Measurements from ENCODE around the gene PCDH9. TPM values are rescaled to one million over a fixed set of nuclear protein-coding genes. Genes with fewer than 3 reads are reported as not detected.

Gene PCDH9
- total and polyA plus RNA-seq, 2 experiments from 2014 or later: 0.56 to 0.76 TPM

DNA sequence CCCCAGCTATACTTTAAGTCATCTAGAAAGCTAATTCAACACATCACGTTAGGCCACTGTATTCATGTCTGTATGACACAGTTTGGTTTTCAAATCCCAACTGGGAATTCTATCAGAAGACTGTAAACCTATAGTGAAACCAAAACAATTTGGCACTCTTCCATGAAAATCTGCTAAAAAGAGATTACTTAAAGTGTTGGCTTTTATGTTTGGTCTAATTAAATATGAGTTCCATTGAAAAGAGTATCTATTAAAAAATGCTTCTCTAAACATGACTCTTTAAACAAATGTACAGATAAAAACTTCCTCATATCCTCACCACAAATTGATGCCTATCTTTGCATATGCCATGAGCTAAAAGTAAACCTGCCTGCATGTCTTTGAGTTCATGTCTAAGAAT, 25.4 kb downstream of the PCDH9 start:
- Histone ChIP-seq H3K9ac (no peak overlapping the region), H3K36me3 (ENCODE audit: low read depth) (no peaks in the 10 kb centered on the region), H3K4me1 (ENCODE audit: insufficient read depth) (no peaks in the 10 kb centered on the region), H3K9me3 (ENCODE audit: low read depth) (no peaks in the 10 kb centered on the region), H4K20me1 (ENCODE audit: insufficient read depth) (no peaks in the 10 kb centered on the region), H2AFZ (no peak overlapping the region), H3K4me2 (ENCODE audit: unreplicated experiment) (no peak overlapping the region), H3K27ac (no peak overlapping the region), H3F3A (ENCODE audit: insufficient read depth) (no peaks in the 10 kb centered on the region), H3K27me3 (replicated peaks; ENCODE audit: insufficient read depth) (no peaks in the 10 kb centered on the region), H3K4me3 (no peak overlapping the region), H3K79me2 (ENCODE audit: insufficient read depth) (no peaks in the 10 kb centered on the region), H3K9me2 (ENCODE audit: insufficient read depth) (no peaks in the 10 kb centered on the region)
- in situ Hi-C loops (cut with MboI): no loop called here
- DNase-seq: no peak
- TF ChIP-seq EZH2phosphoT487 (IDR thresholded peaks at IDR 0.05; ENCODE audit: insufficient read depth, low read depth) (no peak), EZH2 (IDR thresholded peaks at IDR 0.05; ENCODE audit: insufficient read depth, poor library complexity, severe bottlenecking) (no peak)
- WGBS, 2 experiments (ENCODE audit: low coverage in 1 of 2, low lambda C conversion rate in 2 of 2, missing lambda C conversion rate in 2 of 2): 13 to 14% methylated on average over 1 of the region's 1 CpG

DNA sequence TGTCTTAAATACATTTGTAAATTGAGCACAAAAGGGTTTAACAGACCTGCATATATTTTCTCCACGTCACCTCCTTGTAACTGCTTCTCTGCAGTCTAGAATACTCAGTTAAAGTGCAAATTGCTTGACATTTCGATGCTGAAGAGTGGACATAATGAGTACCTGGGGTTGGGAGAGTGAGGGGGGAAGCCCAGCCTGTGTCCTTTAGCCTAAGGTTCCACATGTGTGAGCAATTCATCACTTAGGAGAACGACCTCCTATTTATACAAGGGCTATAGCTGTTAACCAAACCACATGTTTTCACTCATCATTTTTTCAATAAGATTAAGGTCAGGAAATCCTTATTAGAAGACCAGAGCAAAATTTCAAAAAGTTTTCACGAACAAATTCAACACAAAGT, 29.5 kb downstream of the PCDH9 start:
- Histone ChIP-seq H3K4me2 (ENCODE audit: unreplicated experiment) (no peak overlapping the region), H3K4me3 (no peak overlapping the region), H3K9me2 (ENCODE audit: insufficient read depth) (no peaks in the 10 kb centered on the region), H3F3A (ENCODE audit: insufficient read depth) (no peaks in the 10 kb centered on the region), H3K4me1 (ENCODE audit: insufficient read depth) (no peaks in the 10 kb centered on the region), H3K9me3 (ENCODE audit: low read depth) (no peaks in the 10 kb centered on the region), H3K9ac (no peak overlapping the region), H2AFZ (no peak overlapping the region), H4K20me1 (ENCODE audit: insufficient read depth) (no peaks in the 10 kb centered on the region), H3K27me3 (replicated peaks; ENCODE audit: insufficient read depth) (no peaks in the 10 kb centered on the region), H3K36me3 (ENCODE audit: low read depth) (no peaks in the 10 kb centered on the region), H3K79me2 (ENCODE audit: insufficient read depth) (no peaks in the 10 kb centered on the region), H3K27ac (no peak overlapping the region)
- no peak for DNase-seq
- TF ChIP-seq EZH2phosphoT487 (IDR thresholded peaks at IDR 0.05; ENCODE audit: insufficient read depth, low read depth): no peak
- TF ChIP-seq EZH2 (IDR thresholded peaks at IDR 0.05; ENCODE audit: insufficient read depth, poor library complexity, severe bottlenecking): no peak
- WGBS, 2 experiments (ENCODE audit: low coverage in 1 of 2, low lambda C conversion rate in 2 of 2, missing lambda C conversion rate in 2 of 2): 10 to 16% methylated on average over 4 of the region's 4 CpGs
- in situ Hi-C loops (cut with MboI): no loop called here

DNA sequence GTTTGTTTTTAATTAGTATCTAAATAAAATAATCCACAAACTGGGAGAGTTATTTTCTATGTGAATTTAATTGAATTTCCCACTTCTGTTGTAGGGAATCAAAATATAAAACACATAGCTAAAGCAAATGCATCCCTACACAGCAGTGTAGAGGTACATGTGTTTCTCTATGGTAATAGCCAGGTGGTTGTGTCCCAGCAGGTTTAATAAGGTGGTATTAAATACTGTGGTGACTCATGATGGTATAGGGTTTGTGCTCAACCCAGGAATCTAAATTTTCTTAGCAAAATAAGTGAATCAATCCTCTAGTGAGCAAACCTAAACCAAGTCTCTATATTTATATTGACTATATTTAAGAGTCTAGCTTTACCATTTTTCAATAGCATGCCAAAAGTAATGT, 30.0 kb downstream of the PCDH9 start:
- Histone ChIP-seq H4K20me1 (ENCODE audit: insufficient read depth) (no peaks in the 10 kb centered on the region), H3K4me3 (no peak overlapping the region), H3K9me2 (ENCODE audit: insufficient read depth) (no peaks in the 10 kb centered on the region), H3K4me1 (ENCODE audit: insufficient read depth) (no peaks in the 10 kb centered on the region), H3K9me3 (ENCODE audit: low read depth) (no peaks in the 10 kb centered on the region), H3K27ac (no peak overlapping the region), H2AFZ (no peak overlapping the region), H3K9ac (no peak overlapping the region), H3F3A (ENCODE audit: insufficient read depth) (no peaks in the 10 kb centered on the region), H3K36me3 (ENCODE audit: low read depth) (no peaks in the 10 kb centered on the region), H3K27me3 (replicated peaks; ENCODE audit: insufficient read depth) (no peaks in the 10 kb centered on the region), H3K79me2 (ENCODE audit: insufficient read depth) (no peaks in the 10 kb centered on the region), H3K4me2 (ENCODE audit: unreplicated experiment) (no peak overlapping the region)
- in situ Hi-C loops (cut with MboI): no loop called here
- DNase-seq: no peak
- TF ChIP-seq EZH2 (IDR thresholded peaks at IDR 0.05; ENCODE audit: insufficient read depth, poor library complexity, severe bottlenecking) (no peak), EZH2phosphoT487 (IDR thresholded peaks at IDR 0.05; ENCODE audit: insufficient read depth, low read depth) (no peak)

DNA sequence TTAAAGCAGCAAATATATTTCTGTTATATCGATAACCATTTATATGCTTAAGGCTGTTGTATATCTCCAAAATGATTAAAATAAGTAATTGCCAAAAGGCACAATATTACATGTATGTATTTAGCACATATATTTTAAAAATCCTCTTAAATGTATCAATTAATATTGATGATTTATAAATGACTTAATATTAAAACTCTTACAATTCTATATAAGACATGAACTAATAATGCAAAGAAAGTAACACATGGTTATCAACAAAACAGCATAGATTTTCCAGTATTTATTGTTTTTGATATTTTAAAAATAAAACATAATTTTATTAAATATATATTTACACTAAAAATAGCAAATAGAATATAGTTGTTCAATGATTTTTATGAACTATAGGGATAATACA, 32.4 kb downstream of the PCDH9 start:
- no peaks in the 10 kb centered on the region for H3K9me2 ChIP-seq (ENCODE audit: insufficient read depth)
- H3K4me1 ChIP-seq (ENCODE audit: insufficient read depth): no peaks in the 10 kb centered on the region
- no peaks in the 10 kb centered on the region for H3K36me3 ChIP-seq (ENCODE audit: low read depth)
- no peak overlapping the region for H3K4me2 ChIP-seq (ENCODE audit: unreplicated experiment)
- H3K9ac ChIP-seq: no peak overlapping the region
- H3K79me2 ChIP-seq (ENCODE audit: insufficient read depth): no peaks in the 10 kb centered on the region
- no peaks in the 10 kb centered on the region for H4K20me1 ChIP-seq (ENCODE audit: insufficient read depth)
- 92 to 100% methylated on average over 1 of the region's 1 CpG for whole genome bisulfite sequencing, 2 experiments (ENCODE audit: low coverage in 1 of 2, low lambda C conversion rate in 2 of 2, missing lambda C conversion rate in 2 of 2)
- in situ Hi-C loops (cut with MboI): no loop called here
- no peak for TF ChIP-seq EZH2phosphoT487 (IDR thresholded peaks at IDR 0.05; ENCODE audit: insufficient read depth, low read depth)
- TF ChIP-seq EZH2 (IDR thresholded peaks at IDR 0.05; ENCODE audit: insufficient read depth, poor library complexity, severe bottlenecking): no peak
- no peak for DNase-seq
- H3K4me3 ChIP-seq: no peak overlapping the region
- H3K9me3 ChIP-seq (ENCODE audit: low read depth): no peaks in the 10 kb centered on the region
- H3K27me3 ChIP-seq (replicated peaks; ENCODE audit: insufficient read depth): no peaks in the 10 kb centered on the region
- no peaks in the 10 kb centered on the region for H3F3A ChIP-seq (ENCODE audit: insufficient read depth)
- no peak overlapping the region for H2AFZ ChIP-seq
- no peak overlapping the region for H3K27ac ChIP-seq

DNA sequence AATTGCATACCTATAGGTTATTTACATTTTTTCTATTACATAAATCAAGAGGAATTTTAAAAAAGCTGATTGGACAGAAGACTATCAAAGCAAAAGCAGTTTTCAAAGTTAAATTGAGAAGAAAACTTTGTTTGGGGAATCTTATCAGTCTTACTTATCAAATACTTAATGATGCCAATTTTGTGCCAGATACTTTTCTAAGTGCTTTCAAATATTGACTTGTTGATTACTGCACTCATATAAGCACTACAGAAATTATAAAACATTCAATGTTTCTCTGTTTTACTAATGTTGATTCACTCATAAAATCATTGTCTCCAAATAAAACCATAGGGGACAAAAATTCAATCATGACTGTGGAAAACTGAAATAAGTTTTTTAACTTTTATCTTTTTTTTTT, 36.2 kb downstream of the PCDH9 start:
- no peak for DNase-seq
- Histone ChIP-seq H3F3A (ENCODE audit: insufficient read depth) (no peaks in the 10 kb centered on the region), H4K20me1 (ENCODE audit: insufficient read depth) (no peaks in the 10 kb centered on the region), H3K79me2 (ENCODE audit: insufficient read depth) (no peaks in the 10 kb centered on the region), H3K9ac (no peak overlapping the region), H3K27me3 (replicated peaks; ENCODE audit: insufficient read depth) (no peaks in the 10 kb centered on the region), H3K4me2 (ENCODE audit: unreplicated experiment) (no peak overlapping the region), H3K9me2 (ENCODE audit: insufficient read depth) (no peaks in the 10 kb centered on the region), H3K9me3 (ENCODE audit: low read depth) (no peaks in the 10 kb centered on the region), H3K4me1 (ENCODE audit: insufficient read depth) (no peaks in the 10 kb centered on the region), H3K27ac (no peak overlapping the region), H3K4me3 (no peak overlapping the region), H2AFZ (no peak overlapping the region), H3K36me3 (ENCODE audit: low read depth) (no peaks in the 10 kb centered on the region)
- TF ChIP-seq EZH2phosphoT487 (IDR thresholded peaks at IDR 0.05; ENCODE audit: insufficient read depth, low read depth) (no peak), EZH2 (IDR thresholded peaks at IDR 0.05; ENCODE audit: insufficient read depth, poor library complexity, severe bottlenecking) (no peak)
- in situ Hi-C loops (cut with MboI): no loop called here
